H1 (cell line): Measurements from ENCODE around the gene CDC73.

Experiments used
- CTCF ChIP-seq, 3 experiments: IDR thresholded peaks; 1 replicate in 2 of 3; 2 replicates in 1 of 3; pipeline versions ENCODE4 v1.5.1 to v1.6.1; 2011; ENCODE audit warnings: low read length in 3 of 3, mild to moderate bottlenecking in 3 of 3, inconsistent platforms in 2 of 3, low read depth in 1 of 3, moderate library complexity in 1 of 3; ENCODE audit not compliant: insufficient read depth in 1 of 3; ENCODE audit errors: control extremely low read depth in 1 of 3
- GABPA ChIP-seq: IDR thresholded peaks from 2 replicates; pipeline ENCODE4 v1.6.1; 2011; ENCODE audit warnings: mild to moderate bottlenecking, low read length, moderate library complexity, borderline replicate concordance; ENCODE audit not compliant: insufficient read depth
- POLR2AphosphoS5 ChIP-seq: IDR thresholded peaks from 2 replicates; pipeline ENCODE4 v1.6.1; 2011; ENCODE audit warnings: low read depth, low read length
- RAD21 ChIP-seq, 2 experiments: IDR thresholded peaks in 1 of 2; conservative IDR thresholded peaks in 1 of 2; 2 replicates each; pipeline ENCODE4 v1.6.1; 2011; ENCODE audit warnings: low read depth in 2 of 2, low read length in 2 of 2, improper control_type of control experiment in 1 of 2, inconsistent platforms in 1 of 2, mild to moderate bottlenecking in 1 of 2, moderate library complexity in 1 of 2
- YY1 ChIP-seq: IDR thresholded peaks from 2 replicates; pipeline ENCODE4 v1.6.1; 2011; ENCODE audit warnings: low read depth, mild to moderate bottlenecking, low read length

GRCh38 chr1:193275773-193276172 lies 153.9 kb downstream of the CDC73 start:
- TF ChIP-seq RAD21 (IDR thresholded peaks at IDR 0.05 in 1 of 2, conservative IDR thresholded peaks at IDR 0.05 in 1 of 2; ENCODE audit: low read depth in 2 of 2, low read length in 2 of 2): peak; percentile 48 to 54
- TF ChIP-seq POLR2AphosphoS5: no peak
- TF ChIP-seq CTCF (IDR thresholded peaks at IDR 0.05; ENCODE audit: control extremely low read depth in 1 of 3, insufficient read depth in 1 of 3, low read depth in 1 of 3, low read length in 3 of 3): peak; percentile 50 to 57 (median 57)
- TF ChIP-seq GABPA: no peak
- no peak for TF ChIP-seq YY1
